Motor neuron (in vitro differentiated cells): ENCODE data around the gene WTAP. TPM values are rescaled to one million over a fixed set of nuclear protein-coding genes. Genes with fewer than 3 reads are reported as not detected.

Source experiments
- ATAC-seq, 8 experiments: fragments of 200-7000 bp; cut with Tn5 transposase; replicated peaks in 6 of 8; 2 replicates each; pipeline ENCODE4 v1.8.0; 2021; ENCODE audit warnings: mild to moderate bottlenecking in 8 of 8, moderate library complexity in 8 of 8
- H3K27ac ChIP-seq, 2 donors: fragments of 250-450 bp; sonication (Bioruptor Pico); 2 replicates each; pipeline ENCODE4 v1.9.0; 2021; ENCODE audit warnings: antibody characterized with exemption in 2 of 2, mild to moderate bottlenecking in 2 of 2, moderate library complexity in 1 of 2
- H3K4me1 ChIP-seq, 2 donors: fragments of 250-450 bp; sonication (Bioruptor Pico); replicated peaks in 1 of 2; 2 replicates each; pipeline ENCODE4 v1.6.1; 2021; ENCODE audit warnings: antibody characterized with exemption in 2 of 2, mild to moderate bottlenecking in 2 of 2, moderate library complexity in 1 of 2
- H3K4me3 ChIP-seq, 5 donors: fragments of 250-450 bp; sonication (Bioruptor Pico); 2 replicates each; pipeline ENCODE4 v1.9.0; 2021; ENCODE audit warnings: antibody characterized with exemption in 5 of 5, mild to moderate bottlenecking in 5 of 5, moderate library complexity in 4 of 5
- WGBS, 10 experiments: fragments of 450-650 bp; shearing (Covaris generic); methylation state at CpG; one replicate each; pipeline ENCODE4 v1.0.0; 2022; 5-methylcytosine and 5-hydroxymethylcytosine counted together
- in situ Hi-C, 9 experiments: fragments of 400-800 bp; cut with MboI; loops; one replicate each; pipeline ENCODE4 v1.15.0; 2021; ENCODE audit warnings: low sequenced_read_pairs in 9 of 9, low pct_unique_long_range_greater_than_20kb in 2 of 9; ENCODE audit not compliant: unreplicated experiment in 9 of 9
- total RNA-seq, 8 experiments: library from RNA; unstranded; fragments of 300-600 nt; gene quantifications; 2 replicates each; pipeline versions ENCODE4 v1.2.3 to v1.2.4, GENCODE V29; 2022

Gene WTAP
- total RNA-seq, 8 experiments from 2014 or later, result 73.8 to 139 (median 87.2) TPM

GRCh38 chr6:159761873-159762680 is 34.8 kb downstream of the WTAP start, which contains the start of gene ACAT2:
TSS of gene ACAT2 (plus strand) at chr6:159762045. CDS start at chr6:159762088, 43 bp downstream.
- peak; percentile 89 to 97 (median 96) for ATAC-seq

GRCh38 chr6:159762681-159763293 is 35.5 kb downstream of the WTAP start:
- peak overlapping the region; percentile 67 to 94 for H3K27ac ChIP-seq
- in situ Hi-C loops, result no loop called here
- peak; percentile 0 to 3 (median 1) for ATAC-seq
- H3K4me3 ChIP-seq, result peak overlapping the region; percentile 55 to 97 (median 85)
- 0 to 100% (median 17%) methylated on average over 1 to 12 of the region's 16 CpGs; no CpG with 5 or more reads in 2 of the 10 experiments for WGBS, 10 experiments
- H3K4me1 ChIP-seq, result peaks cover 10 to 13% of the 10 kb centered on the region in 2 donors

More at GRCh38 chr6:159761873-159762680, 34.8 kb downstream of the WTAP start, which contains the start of gene ACAT2:
- Histone ChIP-seq H3K4me3 (peak within 1 kb of the TSS; percentile 55 to 97 (median 85)), H3K27ac (peak within 1 kb of the TSS; percentile 94 to 98), H3K4me1 (peaks cover 10 to 13% of the 10 kb centered on the region in 2 donors)
- in situ Hi-C loops, result no loop called here
- 0% methylated on average over 1 to 6 of the region's 76 CpGs; no CpG with 5 or more reads in 5 of the 10 experiments for WGBS, 10 experiments

- ATAC-seq, result no peak
- Histone ChIP-seq H3K27ac (no peak overlapping the region), H3K4me1 (peaks cover 3 to 5% of the 10 kb centered on the region in 2 donors), H3K4me3 (no peak overlapping the region)
- in situ Hi-C loops, result no loop called here
Measured at GRCh38 chr6:159766906-159767305, 39.6 kb downstream of the WTAP start.

- Histone ChIP-seq H3K4me1 (no peaks in the 10 kb centered on the region), H3K4me3 (no peak overlapping the region), H3K27ac (no peak overlapping the region)
- in situ Hi-C loops, result no loop called here
- no peak for ATAC-seq
Measured at GRCh38 chr6:159769470-159769869, 42.2 kb downstream of the WTAP start.

- ATAC-seq, result no peak
- in situ Hi-C loops, result no loop called here
- no peaks in the 10 kb centered on the region for H3K4me1 ChIP-seq
Measured at GRCh38 chr6:159772196-159772595, 44.9 kb downstream of the WTAP start.

GRCh38 chr6:159777240-159777904 is 50.1 kb downstream of the WTAP start:
- no peaks in the 10 kb centered on the region for H3K4me1 ChIP-seq
- WGBS, 10 experiments, result 45 to 97% (median 84%) methylated on average over 1 to 7 of the region's 7 CpGs
- ATAC-seq, result peak in 2 of 8 experiments; percentile 3 to 23
- H3K4me3 ChIP-seq, result no peak overlapping the region
- in situ Hi-C loops, result no loop called here
- no peak overlapping the region for H3K27ac ChIP-seq

More at GRCh38 chr6:159772196-159772595, 44.9 kb downstream of the WTAP start:
- WGBS, 10 experiments, result 0 to 88% (median 41%) methylated on average over 1 of the region's 1 CpG; no CpG with 5 or more reads in 1 of the 10 experiments
- no peak overlapping the region for H3K27ac ChIP-seq
- H3K4me3 ChIP-seq, result no peak overlapping the region

- in situ Hi-C loops, result no loop called here
- no peak overlapping the region for H3K27ac ChIP-seq
- ATAC-seq, result no peak
- no peaks in the 10 kb centered on the region for H3K4me1 ChIP-seq
- no peak overlapping the region for H3K4me3 ChIP-seq
- 20 to 100% (median 85%) methylated on average over 1 of the region's 1 CpG; no CpG with 5 or more reads in 3 of the 10 experiments for WGBS, 10 experiments
Measured at GRCh38 chr6:159778131-159778530, 50.8 kb downstream of the WTAP start.

GRCh38 chr6:159778542-159779103 is 51.3 kb downstream of the WTAP start:
- no peak overlapping the region for H3K27ac ChIP-seq
- 18 to 100% (median 89%) methylated on average over 1 to 3 of the region's 3 CpGs; no CpG with 5 or more reads in 1 of the 10 experiments for WGBS, 10 experiments
- peak in 3 of 8 experiments; percentile 7 to 33 (median 29) for ATAC-seq
- H3K4me3 ChIP-seq, result no peak overlapping the region
- no peaks in the 10 kb centered on the region for H3K4me1 ChIP-seq
- in situ Hi-C loops, result no loop called here

GRCh38 chr6:159788276-159788675 is 61.0 kb downstream of the WTAP start:
- WGBS, 10 experiments, result 0 to 60% (median 25%) methylated on average over 1 to 14 of the region's 15 CpGs
- in situ Hi-C loops, result no loop called here
- no peak for ATAC-seq
- Histone ChIP-seq H3K4me3 (peak overlapping the region; percentile 56 to 76 (median 70)), H3K27ac (peak overlapping the region in 1 of 2 donors; percentile 95), H3K4me1 (peaks cover 12 to 17% of the 10 kb centered on the region in 2 donors)

GRCh38 chr6:159788753-159789376 is 61.6 kb downstream of the WTAP start:
- Histone ChIP-seq H3K4me1 (peaks cover 12 to 17% of the 10 kb centered on the region in 2 donors), H3K27ac (peak overlapping the region; percentile 79 to 95), H3K4me3 (peak overlapping the region; percentile 56 to 76 (median 70))
- in situ Hi-C loops, result no loop called here
- WGBS, 10 experiments, result 0 to 7% (median 0%) methylated on average over 1 to 21 of the region's 60 CpGs; no CpG with 5 or more reads in 3 of the 10 experiments
- peak in 2 of 8 experiments; percentile 0 for ATAC-seq

- Histone ChIP-seq H3K4me3 (peak within 1 kb of the TSS; percentile 56 to 76 (median 70)), H3K4me1 (peaks cover 12 to 17% of the 10 kb centered on the region in 2 donors), H3K27ac (peak within 1 kb of the TSS; percentile 79 to 95)
- in situ Hi-C loops, result no loop called here
- ATAC-seq, result peak; percentile 70 to 85 (median 84)
- WGBS, 10 experiments, result 0 to 20% (median 0%) methylated on average over 2 to 22 of the region's 64 CpGs; no CpG with 5 or more reads in 2 of the 10 experiments
Measured at GRCh38 chr6:159789377-159790148, 62.3 kb downstream of the WTAP start, which contains the start of gene TCP1. TSS of gene TCP1 (minus strand) at chr6:159789602. CDS start at chr6:159789468, 134 bp downstream.
